Activated T-helper 1 cell treated with Interleukin-2 at 50 U/mL for 16 hours (primary cell): ENCODE data around the gene PRRC2B.
"Not testable (repeated sequence)": the region's sequence is repeated elsewhere in the genome, so short reads cannot be mapped to it uniquely, and the experiment has no call there.

ENCODE experiments used
- DNase-seq: peaks from one replicate; pipeline ENCODE4 v3.0.0-alpha.2; 2020; ENCODE audit warnings: low read depth

Gene PRRC2B

DNA sequence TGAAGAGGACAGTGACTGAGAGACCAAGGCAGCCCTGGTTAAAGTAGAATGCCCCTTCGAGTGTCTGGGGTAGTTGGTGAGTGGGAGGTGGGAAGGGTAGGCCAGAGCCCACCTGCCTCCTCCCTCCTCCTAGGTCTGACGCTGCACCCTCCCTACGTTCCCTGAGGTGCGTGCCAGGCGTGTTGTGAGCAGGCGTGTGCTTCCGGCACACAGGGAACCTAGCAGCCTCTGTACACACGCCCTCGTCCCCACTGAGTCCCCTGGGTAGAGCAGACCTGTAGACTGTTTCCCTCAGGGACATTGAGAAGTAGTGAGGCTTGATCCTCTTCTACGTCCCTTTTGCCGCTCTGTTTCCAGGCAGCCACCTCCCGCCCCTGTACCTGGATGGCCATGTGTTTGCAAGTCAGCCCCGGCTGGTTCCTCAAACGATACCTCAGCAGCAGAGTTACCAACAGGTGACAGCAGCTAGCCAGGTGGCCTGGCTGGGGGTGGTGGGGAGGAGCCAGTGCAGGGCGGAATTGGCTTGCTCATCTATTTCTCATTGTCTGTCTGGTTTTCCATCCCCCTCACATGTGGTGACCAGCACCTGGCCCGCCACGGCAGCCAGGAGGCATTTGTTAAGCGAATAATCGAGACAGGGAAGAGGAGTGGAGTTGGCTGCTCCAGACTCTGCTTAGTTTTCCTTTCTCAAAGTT lies 92.0 kb downstream of the PRRC2B start:
- DNase-seq, result no peak

- DNase-seq, result no peak
These were observed 93.1 kb downstream of the PRRC2B start for GRCh38 chr9:131487001-131487400.

GRCh38 chr9:131487621-131488031 lies 93.7 kb downstream of the PRRC2B start:
- no peak for DNase-seq

DNA sequence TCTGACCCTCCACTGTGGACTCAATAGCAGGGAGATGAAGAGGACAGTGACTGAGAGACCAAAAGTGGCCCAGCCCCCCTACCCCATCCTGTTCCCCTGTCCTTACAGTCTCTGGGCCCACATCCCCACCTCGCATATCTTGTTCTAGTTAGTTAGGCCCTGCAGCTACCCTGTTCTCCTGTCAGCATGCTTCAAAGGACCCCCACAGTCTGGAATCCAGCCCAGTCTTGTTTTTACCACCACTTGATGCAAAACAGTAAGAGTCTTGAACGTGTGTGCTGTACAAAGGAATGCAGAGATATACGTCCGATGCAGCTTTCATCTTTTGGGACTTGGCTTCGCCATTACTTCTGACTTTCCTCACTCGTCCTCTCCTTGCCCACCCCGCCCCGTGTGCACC lies 96.6 kb downstream of the PRRC2B start:
- DNase-seq, result no peak

DNA sequence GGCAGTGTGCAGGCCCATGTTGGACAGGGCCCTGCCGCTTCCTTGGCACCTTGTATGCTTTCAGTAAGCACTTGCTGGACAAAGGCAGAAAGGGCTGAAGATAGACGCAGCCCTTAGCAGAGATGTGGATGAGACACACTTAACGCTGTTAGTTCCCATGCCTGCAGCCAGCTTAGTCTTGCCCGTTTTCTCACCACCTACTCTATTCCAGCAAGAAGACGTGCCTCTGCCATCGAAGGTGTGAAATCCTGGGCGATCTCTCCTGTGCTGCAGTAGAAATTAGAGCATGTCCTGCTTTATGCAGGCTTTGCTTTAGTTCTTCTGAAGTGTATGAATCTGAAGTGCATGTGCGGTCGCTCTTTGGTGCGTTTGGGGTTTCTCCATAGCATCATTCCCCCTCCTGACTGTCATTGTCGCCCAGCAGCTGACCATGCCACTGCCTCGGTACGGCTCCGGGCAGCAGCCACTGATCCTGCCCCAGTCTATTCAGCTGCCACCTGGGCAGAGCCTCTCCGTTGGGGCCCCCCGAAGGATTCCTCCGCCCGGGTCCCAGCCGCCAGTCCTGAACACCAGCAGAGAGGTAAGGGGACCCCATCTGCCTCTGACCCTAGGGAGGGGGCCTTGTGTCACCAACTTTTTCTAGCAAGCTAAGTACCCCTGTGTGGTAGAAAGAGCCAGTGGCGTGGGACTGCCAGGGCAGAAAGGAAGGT lies 97.3 kb downstream of the PRRC2B start:
- no peak for DNase-seq

GRCh38 chr9:131492070-131492469 lies 98.2 kb downstream of the PRRC2B start:
- no peak for DNase-seq

DNA sequence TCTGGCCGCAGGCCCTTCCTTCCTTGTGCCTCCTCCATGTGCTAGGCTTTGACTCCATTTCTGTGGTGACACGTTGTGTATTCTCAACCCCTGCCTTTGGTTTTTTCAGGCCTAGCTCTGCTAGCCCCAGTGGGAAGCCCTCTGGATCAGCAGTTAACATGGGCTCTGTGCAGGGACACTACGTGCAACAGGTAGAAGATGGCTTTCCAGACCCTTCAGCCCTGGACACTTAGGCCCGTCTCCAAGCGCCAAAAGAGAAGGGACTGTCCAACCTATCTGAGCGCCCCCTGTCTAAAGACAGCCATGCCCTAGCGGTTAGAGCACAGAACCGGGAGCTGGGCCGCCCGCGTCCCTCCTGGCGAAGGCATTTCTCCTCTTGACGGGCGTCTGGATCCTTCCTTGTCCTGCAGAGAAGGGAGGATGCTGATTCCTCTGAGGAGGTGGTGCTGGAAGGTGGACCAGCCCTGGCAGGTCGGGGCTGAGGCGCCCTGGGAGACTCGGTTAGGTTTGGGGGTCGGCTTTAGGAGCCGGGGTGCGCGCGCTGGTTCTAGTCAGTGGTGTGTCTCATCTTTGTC lies 100.5 kb downstream of the PRRC2B start:
- DNase-seq, result no peak

GRCh38 chr9:131495785-131496184 lies 101.9 kb downstream of the PRRC2B start:
- DNase-seq, result no peak

- DNase-seq, result no peak
These were observed 103.0 kb downstream of the PRRC2B start for GRCh38 chr9:131496844-131497405.

DNA sequence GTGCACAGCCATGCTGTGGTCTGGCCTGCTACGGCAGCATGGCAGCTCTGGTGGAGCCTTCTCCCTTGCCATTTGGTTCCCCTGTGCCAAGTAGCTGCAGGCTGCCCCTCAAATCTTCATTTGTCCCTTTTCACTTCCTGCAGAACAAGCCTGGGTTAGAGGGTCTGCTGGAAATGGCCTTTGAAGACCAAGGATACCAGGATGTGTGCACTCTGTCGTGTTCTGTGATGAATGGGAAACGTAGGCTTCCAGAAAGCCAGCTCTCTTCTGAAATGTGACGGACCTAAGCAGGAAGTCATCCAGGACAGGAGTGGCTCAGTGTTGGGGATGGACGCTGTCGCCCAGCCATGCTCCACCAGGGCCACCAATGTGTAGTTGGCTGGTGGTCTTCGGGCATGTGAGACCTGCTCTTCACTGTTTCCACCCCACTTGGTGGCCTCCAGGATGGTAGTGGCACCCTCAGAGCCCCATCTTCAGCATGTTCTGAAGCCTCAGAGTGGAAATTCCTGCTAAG lies 105.4 kb downstream of the PRRC2B start:
- DNase-seq, result no peak

- DNase-seq, result peak; percentile 61
These were observed 106.5 kb downstream of the PRRC2B start for GRCh38 chr9:131500377-131500776.

- DNase-seq, result peak; percentile 48
These were observed 107.2 kb downstream of the PRRC2B start for GRCh38 chr9:131500939-131501541.

DNA sequence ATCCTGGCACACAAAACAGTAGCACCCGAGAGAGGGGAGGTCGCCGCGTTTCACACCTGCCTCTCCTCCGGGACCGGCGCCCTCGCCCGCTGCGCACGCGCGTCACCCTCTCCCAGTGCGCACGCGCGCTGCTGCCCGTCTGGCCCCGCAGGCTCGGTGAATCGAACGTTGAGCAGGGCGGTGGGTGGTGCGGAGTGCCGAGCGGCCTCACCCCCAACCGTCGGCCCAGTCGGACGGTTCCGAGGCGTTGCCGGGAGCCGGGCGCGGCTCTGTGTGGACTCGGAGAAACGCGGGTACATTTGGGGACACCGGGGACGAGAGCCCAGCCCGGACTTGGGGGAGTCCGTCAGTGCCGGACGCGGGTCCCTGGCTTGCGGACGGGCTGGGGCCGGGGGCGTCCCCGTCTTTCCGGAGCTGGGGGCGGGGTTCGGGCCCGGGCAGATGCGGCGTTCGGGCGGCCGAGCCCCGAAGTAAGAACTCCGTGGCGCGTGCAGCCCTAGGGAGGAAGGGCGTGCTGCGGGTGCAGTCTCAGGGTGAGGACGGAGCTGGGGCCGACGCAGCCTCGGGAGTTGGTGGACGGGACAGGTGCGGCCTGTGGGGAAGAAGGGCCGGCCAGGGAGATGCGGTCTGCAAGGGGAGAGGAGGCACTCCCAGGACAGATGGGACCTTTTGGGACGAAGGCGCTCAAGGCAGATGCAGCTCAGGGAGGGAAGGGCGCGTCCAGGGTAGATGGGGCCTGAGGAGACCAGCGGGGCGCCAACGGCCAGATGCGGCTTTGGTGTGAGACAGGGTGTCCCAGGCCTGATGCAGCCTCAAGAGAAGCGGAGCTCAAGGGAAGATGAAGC lies 109.1 kb downstream of the PRRC2B start, which contains the start of gene POMT1:
Gene POMT1 (plus strand): TSS at position 138 of the 845 bp plus-strand sequence. CDS start 1,301 bp downstream, outside the sequence.
- DNase-seq, result peak; percentile 87

DNA sequence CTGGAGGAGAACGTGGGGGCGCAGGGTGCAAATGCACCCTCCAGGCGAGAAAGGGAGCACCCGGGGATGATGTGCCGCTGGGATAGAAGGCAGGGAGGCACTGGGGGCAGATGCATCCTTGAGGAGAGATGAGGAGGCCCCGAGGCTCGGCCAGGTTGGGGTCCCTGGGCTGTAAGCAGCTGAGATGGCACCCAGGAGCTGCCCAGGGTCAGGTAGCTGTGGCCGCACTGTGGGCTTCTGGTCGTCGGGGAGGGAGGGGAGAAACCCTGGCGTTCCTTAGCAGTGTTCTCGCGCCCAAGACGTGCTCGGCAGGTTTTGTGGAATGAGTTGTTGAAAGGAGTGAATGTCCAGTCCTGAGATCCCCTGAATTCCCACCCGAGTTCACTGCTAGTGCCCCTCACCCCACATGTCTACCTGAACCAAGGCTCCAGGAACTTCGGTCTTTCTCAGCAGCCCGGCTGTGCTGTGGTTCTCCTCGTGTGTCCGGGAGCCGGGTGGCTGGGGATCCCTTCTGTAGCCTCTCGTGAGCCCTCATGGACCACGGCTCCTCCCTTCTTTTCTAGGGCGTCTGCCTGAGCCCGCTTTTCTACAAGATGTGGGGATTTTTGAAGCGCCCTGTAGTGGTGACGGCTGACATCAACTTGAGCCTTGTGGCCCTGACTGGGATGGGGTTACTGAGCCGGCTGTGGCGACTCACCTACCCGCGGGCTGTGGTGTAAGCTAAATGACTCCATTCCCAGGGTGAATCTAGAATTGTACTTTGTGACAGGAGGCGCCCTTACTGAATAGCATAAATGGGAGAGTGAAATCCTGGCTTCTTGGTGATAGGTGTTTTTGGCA lies 110.0 kb downstream of the PRRC2B start:
- peak; percentile 18 for DNase-seq

DNA sequence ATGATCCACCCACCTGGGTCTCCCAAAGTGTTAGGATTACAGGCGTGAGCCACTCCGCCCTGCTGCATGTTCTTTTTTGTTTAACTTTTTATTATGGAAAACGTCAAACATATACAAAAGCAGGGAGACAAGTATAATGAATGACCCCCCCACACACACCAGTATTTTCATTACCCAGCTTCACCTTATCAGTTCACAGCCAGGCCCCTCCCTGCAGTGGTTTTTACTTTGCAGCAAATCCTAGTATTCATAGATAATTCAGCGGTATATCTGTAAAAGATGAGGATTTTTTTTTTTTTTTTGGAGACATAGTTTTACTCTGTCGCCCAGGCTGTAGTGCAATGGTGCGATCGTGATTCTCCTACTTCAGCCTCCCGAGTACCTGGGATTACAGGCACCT lies 111.1 kb downstream of the PRRC2B start:
- no peak for DNase-seq

DNA sequence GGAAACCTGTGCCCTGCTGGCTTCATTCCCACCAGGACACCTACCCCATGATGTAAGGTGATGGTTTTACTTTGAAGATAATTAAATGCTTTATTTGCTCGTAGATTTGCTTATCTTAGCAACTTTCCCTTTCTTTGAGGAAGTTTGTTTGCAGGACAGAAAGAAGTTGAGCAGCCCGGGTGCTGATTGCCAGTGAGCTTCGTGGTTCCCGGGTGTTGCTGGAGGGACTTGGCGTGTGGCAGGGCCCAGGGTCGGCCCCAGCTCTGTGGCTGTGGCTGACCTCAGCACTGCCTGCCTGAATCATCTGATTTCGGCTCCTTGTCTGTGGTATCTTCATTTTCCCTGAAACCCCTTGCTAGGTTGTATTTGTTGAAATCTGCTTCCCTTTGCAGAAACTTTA lies 117.5 kb downstream of the PRRC2B start:
- DNase-seq, result no peak

DNA sequence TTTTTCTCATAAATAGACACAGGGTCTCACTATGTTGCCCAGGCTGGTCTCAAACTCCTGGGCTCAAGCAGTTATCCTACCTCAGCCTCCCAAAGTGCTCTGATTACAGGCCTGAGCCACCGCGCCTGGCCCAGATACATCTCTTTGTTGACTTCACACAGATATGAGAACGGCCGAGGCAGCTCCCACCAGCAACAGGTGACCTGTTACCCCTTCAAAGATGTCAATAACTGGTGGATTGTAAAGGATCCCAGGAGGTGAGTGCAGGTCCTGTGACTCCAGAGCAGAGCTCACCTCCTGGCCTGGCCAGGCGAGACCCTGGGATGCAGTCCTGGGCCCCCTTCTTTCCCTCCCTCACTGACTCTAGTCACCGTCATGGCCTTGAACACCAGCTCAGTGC lies 118.0 kb downstream of the PRRC2B start:
- no peak for DNase-seq

DNA sequence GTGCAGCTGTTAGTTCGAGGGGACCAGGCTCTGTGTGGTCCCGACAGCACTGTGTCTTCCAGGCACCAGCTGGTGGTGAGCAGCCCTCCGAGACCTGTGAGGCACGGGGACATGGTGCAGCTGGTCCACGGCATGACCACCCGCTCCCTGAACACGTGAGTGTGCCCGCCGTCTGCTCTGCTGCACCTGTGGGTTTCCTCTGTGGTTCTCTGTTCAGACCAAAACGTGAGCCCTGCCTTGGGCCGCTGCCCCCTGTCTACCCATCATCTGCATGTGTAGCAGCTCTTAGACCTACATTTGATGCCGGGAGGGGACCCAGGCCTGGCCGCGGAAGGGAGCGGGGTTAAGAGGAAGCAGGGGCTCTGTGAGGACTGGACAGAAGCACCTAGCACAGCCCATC lies 119.3 kb downstream of the PRRC2B start:
- DNase-seq, result no peak

GRCh38 chr9:131515559-131516031 lies 121.7 kb downstream of the PRRC2B start:
- not testable (repeated sequence) for DNase-seq

DNA sequence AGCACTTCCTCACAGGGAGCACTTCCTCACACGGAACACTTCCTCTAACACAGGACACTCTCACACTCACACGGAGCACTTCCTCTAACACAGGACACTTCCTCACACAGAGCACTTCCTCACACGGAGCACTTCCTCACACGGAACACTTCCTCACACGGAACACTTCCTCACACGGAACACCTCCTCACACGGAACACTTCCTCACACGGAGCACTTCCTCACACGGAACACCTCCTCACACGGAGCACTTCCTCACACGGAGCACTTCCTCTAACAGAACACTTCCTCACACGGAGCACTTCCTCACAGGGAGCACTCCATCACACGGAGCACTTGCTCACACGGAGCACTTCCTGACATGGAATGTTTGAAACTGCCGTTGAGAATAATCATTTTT lies 122.2 kb downstream of the PRRC2B start:
- no peak for DNase-seq
